ENCODE data around the gene RYR3.

Gene RYR3

GRCh38 chr15:33393546-33393945 lies 82.8 kb downstream of the RYR3 start:
- DNase-seq: no peak

- no peak for DNase-seq
Measured at GRCh38 chr15:33395321-33395720, 84.6 kb downstream of the RYR3 start.

GRCh38 chr15:33395846-33396245 lies 85.1 kb downstream of the RYR3 start:
- no peak for DNase-seq

GRCh38 chr15:33396475-33396874 lies 85.7 kb downstream of the RYR3 start:
- DNase-seq: no peak

- no peak for DNase-seq
Measured at GRCh38 chr15:33398555-33398954, 87.8 kb downstream of the RYR3 start.

GRCh38 chr15:33400941-33401340 lies 90.2 kb downstream of the RYR3 start:
- no peak for DNase-seq

GRCh38 chr15:33402600-33402999 lies 91.8 kb downstream of the RYR3 start:
- no peak for DNase-seq

- DNase-seq: no peak
Measured at GRCh38 chr15:33405096-33405495, 94.3 kb downstream of the RYR3 start.

GRCh38 chr15:33411596-33412540 lies 101.1 kb downstream of the RYR3 start:
- no peak for DNase-seq

GRCh38 chr15:33419701-33420100 lies 108.9 kb downstream of the RYR3 start:
- DNase-seq: no peak

- no peak for DNase-seq
Measured at GRCh38 chr15:33424025-33424424, 113.3 kb downstream of the RYR3 start.

GRCh38 chr15:33425142-33425541 lies 114.4 kb downstream of the RYR3 start:
- DNase-seq: no peak

GRCh38 chr15:33430577-33430976 lies 119.8 kb downstream of the RYR3 start:
- no peak for DNase-seq

GRCh38 chr15:33433821-33434220 lies 123.1 kb downstream of the RYR3 start:
- DNase-seq: no peak

- DNase-seq: no peak
Measured at GRCh38 chr15:33438396-33438795, 127.6 kb downstream of the RYR3 start.

GRCh38 chr15:33440900-33441299 lies 130.1 kb downstream of the RYR3 start:
- no peak for DNase-seq

GRCh38 chr15:33442449-33442848 lies 131.7 kb downstream of the RYR3 start:
- DNase-seq: no peak

- DNase-seq: no peak
Measured at GRCh38 chr15:33443708-33444107, 132.9 kb downstream of the RYR3 start.

- DNase-seq: no peak
Measured at GRCh38 chr15:33445984-33446383, 135.2 kb downstream of the RYR3 start.

- no peak for DNase-seq
Measured at GRCh38 chr15:33448151-33448550, 137.4 kb downstream of the RYR3 start.

- no peak for DNase-seq
Measured at GRCh38 chr15:33448961-33449606, 138.3 kb downstream of the RYR3 start.

- no peak for DNase-seq
Measured at GRCh38 chr15:33449810-33450209, 139.0 kb downstream of the RYR3 start.

GRCh38 chr15:33451385-33451784 lies 140.6 kb downstream of the RYR3 start:
- no peak for DNase-seq

- no peak for DNase-seq
Measured at GRCh38 chr15:33453761-33454160, 143.0 kb downstream of the RYR3 start.
